Measurements from ENCODE around the gene SOX15. TPM values are rescaled to one million over a fixed set of nuclear protein-coding genes. Genes with fewer than 3 reads are reported as not detected.
A peak's percentile ranks its signal among the peaks of the same experiment; 100 is the strongest.

The SOX15 gene
- total RNA-seq, 1 donor from 2014 or later = 0.24 TPM

DNA sequence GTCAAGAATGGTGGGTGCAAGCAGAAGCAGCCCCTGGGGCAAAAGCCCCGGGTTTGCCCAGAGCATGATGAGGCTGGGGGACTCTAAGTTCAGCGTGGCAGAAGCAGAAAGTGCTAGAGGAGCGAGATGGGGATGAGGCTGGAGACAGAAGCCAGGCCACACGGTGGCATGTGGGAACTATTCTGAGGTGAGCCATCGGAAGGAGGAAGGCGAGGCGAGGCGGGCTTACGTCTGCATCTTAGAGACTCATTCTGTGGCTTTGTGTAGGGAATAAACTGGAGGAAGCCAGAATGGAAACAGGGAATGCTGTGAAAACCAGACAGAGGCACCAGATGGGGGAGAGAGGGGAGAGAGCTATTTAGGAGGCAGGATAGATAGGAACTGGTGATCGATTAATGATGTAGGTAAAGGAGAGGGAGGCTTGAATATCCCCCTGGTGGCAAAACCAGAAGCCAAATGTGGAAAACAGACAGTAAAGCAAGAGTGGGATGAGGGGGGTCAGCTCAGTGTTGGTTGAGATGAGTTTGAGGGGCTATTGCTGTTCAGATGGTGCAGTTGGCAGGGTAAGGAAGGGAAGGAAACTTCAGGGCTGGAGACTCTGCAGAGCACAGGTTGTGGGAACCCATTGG lies 34.5 kb downstream of the SOX15 start:
- Mint-ChIP-seq H3K27ac (peak overlapping the region; percentile 79), H3K9me3 (no peaks in the 10 kb centered on the region), H3K4me3 (no peak overlapping the region), H3K27me3 (no peaks in the 10 kb centered on the region), H3K36me3 (ENCODE audit: low read depth) (peaks cover 7% of the 10 kb centered on the region), H3K4me1 (peaks cover 80% of the 10 kb centered on the region)
- DNase-seq (no peak), ATAC-seq (ENCODE audit: low read depth) (no peak)
- CTCF ChIA-PET = interaction anchor here (1.3 kb wide), 1 partner anchor 41 kb away, joined by 5 read pairs; no protein-coding TSS in a partner anchor
- no peak for TF ChIP-seq CTCF (IDR thresholded peaks at IDR 0.05)
- intact Hi-C loops (cut with micrococcal nuclease) = no loop called here
- POLR2A ChIA-PET = interaction anchor here (0.6 to 0.8 kb wide), 3 partner anchors 9 to 151 kb away, joined by 3 to 9 read pairs (median 6); partner anchors contain the start of genes MPDU1 and TMEM256

GRCh38 chr17:7553356-7553755 lies 36.5 kb downstream of the SOX15 start:
- no peak for TF ChIP-seq CTCF (IDR thresholded peaks at IDR 0.05)
- Mint-ChIP-seq H3K27ac (peak overlapping the region; percentile 81), H3K4me1 (peaks cover 74% of the 10 kb centered on the region), H3K9me3 (no peaks in the 10 kb centered on the region), H3K27me3 (no peaks in the 10 kb centered on the region), H3K36me3 (ENCODE audit: low read depth) (peaks cover 11% of the 10 kb centered on the region), H3K4me3 (peak overlapping the region; percentile 24)
- intact Hi-C loops (cut with micrococcal nuclease) = no loop called here
- ChIA-PET POLR2A (interaction anchor here (0.6 to 2.9 kb wide), 7 partner anchors 8 to 98 kb away, joined by 3 to 26 read pairs (median 7); partner anchors contain the start of genes MPDU1 and SENP3), CTCF (interaction anchor here (2.1 to 2.3 kb wide), 2 partner anchors 30 to 39 kb away, joined by 7 to 15 read pairs; no protein-coding TSS in a partner anchor)
- DNase-seq = no peak
- no peak for ATAC-seq (ENCODE audit: low read depth)

DNA sequence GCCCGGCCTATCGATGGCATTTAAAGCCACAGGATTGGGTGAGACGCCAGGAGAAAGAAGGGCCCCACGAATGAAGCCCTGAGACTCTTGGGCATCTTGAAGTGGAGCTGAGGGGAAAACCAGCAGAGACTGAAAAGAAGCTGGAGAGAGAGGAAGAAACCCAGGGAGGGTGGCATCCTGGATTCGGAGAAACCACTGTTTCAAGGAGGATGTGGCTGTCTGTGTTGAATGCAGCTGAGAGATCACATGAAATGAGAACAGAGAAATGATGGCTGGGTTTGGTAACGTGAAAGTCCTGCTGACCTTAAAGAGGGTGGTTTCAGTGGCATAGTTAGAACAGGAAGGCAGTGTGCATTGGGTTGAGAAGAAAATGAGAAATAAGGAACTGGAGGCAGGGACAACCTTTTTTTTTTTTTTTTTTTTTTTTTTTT lies 37.3 kb downstream of the SOX15 start:
- ChIA-PET CTCF (interaction anchor here (1.2 to 2.3 kb wide), 6 partner anchors 8 to 521 kb away, joined by 3 to 15 read pairs (median 6); partner anchors contain the start of gene SOX15), POLR2A (interaction anchor here (0.5 to 2.9 kb wide), 23 partner anchors 8 to 913 kb away, joined by 3 to 26 read pairs (median 6); partner anchors contain the start of genes CD68, CTC1, MPDU1 and PHF23)
- no peaks in the 10 kb centered on the region for H3K9me3 Mint-ChIP-seq

DNA sequence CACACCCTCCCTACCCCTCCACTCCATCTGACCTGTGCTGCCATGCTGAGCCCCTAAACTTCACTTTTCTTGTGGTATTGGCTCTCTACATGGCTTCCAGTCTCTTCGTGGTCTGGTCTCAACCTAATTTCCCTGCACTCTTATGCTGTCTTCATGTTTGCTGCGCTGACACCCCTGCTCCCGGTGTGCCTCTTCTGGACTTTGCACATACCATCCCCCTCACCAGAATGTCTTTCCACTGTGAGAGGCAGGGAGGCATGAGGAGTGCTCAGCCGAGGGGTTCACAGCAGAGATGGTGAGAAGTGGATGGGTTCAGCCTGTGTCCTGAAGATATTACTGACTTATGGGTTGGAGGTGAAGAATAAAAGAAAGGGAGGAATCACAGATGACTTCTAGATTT lies 38.5 kb downstream of the SOX15 start:
- Mint-ChIP-seq H3K4me3 (peak overlapping the region; percentile 20), H3K9me3 (no peaks in the 10 kb centered on the region), H3K27ac (peak overlapping the region; percentile 81), H3K36me3 (ENCODE audit: low read depth) (peaks cover 9% of the 10 kb centered on the region), H3K4me1 (peaks cover 69% of the 10 kb centered on the region), H3K27me3 (no peaks in the 10 kb centered on the region)
- POLR2A ChIA-PET = interaction anchor here (0.6 to 2.9 kb wide), 10 partner anchors 10 to 239 kb away, joined by 5 to 26 read pairs (median 12); partner anchors contain the start of genes ACAP1, CD68, POLR2A and SENP3
- ATAC-seq (ENCODE audit: low read depth) (no peak), DNase-seq (no peak)
- no peak for TF ChIP-seq CTCF (IDR thresholded peaks at IDR 0.05)
- CTCF ChIA-PET = interaction anchor here (1.2 to 2.3 kb wide), 4 partner anchors 9 to 122 kb away, joined by 3 to 15 read pairs (median 10); no protein-coding TSS in a partner anchor
- intact Hi-C loops (cut with micrococcal nuclease) = no loop called here

More for the DNA sequence above, 37.3 kb downstream of the SOX15 start:
- H3K4me3 Mint-ChIP-seq = peak overlapping the region; percentile 53
- H3K27me3 Mint-ChIP-seq = no peaks in the 10 kb centered on the region
- H3K27ac Mint-ChIP-seq = peak overlapping the region; percentile 81
- TF ChIP-seq CTCF (IDR thresholded peaks at IDR 0.05) = no peak
- intact Hi-C loops (cut with micrococcal nuclease) = loop anchor here (1.0 kb wide), 1 partner anchor 9 kb away; the partner anchor contains the start of gene SENP3
- ATAC-seq (ENCODE audit: low read depth) (peak; percentile 82), DNase-seq (no peak)
- H3K36me3 Mint-ChIP-seq (ENCODE audit: low read depth) = peaks cover 9% of the 10 kb centered on the region
- peaks cover 71% of the 10 kb centered on the region for H3K4me1 Mint-ChIP-seq

- no peak for TF ChIP-seq CTCF (IDR thresholded peaks at IDR 0.05)
- POLR2A ChIA-PET = interaction anchor here (0.6 to 3.9 kb wide), 5 partner anchors 11 to 136 kb away, joined by 3 to 56 read pairs (median 12); partner anchors contain the start of genes MPDU1, POLR2A and SENP3
- H3K4me1 Mint-ChIP-seq = peaks cover 62% of the 10 kb centered on the region
- CTCF ChIA-PET = interaction anchor here (0.9 to 1.4 kb wide), 2 partner anchors 10 to 13 kb away, joined by 3 to 11 read pairs; no protein-coding TSS in a partner anchor
- peaks cover 9% of the 10 kb centered on the region for H3K36me3 Mint-ChIP-seq (ENCODE audit: low read depth)
- H3K27me3 Mint-ChIP-seq = no peaks in the 10 kb centered on the region
- peak overlapping the region; percentile 90 for H3K27ac Mint-ChIP-seq
- intact Hi-C loops (cut with micrococcal nuclease) = no loop called here
- peak overlapping the region; percentile 19 for H3K4me3 Mint-ChIP-seq
- DNase-seq (no peak), ATAC-seq (ENCODE audit: low read depth) (no peak)
- no peaks in the 10 kb centered on the region for H3K9me3 Mint-ChIP-seq
Measured at GRCh38 chr17:7550344-7550743, 39.5 kb downstream of the SOX15 start.
